RKO (cell line): Measurements from ENCODE around the gene SRRM1.
"Not testable (repeated sequence)": the region's sequence is repeated elsewhere in the genome, so short reads cannot be mapped to it uniquely, and the experiment has no call there.

Experiments used
- DNase-seq: peaks from one replicate; pipeline ENCODE4 v3.0.0-alpha.2; 2016; ENCODE audit warnings: low spot score

SRRM1 gene

GRCh38 chr1:24694380-24694843, 51.3 kb downstream of the SRRM1 start:
- no peak for DNase-seq

DNA sequence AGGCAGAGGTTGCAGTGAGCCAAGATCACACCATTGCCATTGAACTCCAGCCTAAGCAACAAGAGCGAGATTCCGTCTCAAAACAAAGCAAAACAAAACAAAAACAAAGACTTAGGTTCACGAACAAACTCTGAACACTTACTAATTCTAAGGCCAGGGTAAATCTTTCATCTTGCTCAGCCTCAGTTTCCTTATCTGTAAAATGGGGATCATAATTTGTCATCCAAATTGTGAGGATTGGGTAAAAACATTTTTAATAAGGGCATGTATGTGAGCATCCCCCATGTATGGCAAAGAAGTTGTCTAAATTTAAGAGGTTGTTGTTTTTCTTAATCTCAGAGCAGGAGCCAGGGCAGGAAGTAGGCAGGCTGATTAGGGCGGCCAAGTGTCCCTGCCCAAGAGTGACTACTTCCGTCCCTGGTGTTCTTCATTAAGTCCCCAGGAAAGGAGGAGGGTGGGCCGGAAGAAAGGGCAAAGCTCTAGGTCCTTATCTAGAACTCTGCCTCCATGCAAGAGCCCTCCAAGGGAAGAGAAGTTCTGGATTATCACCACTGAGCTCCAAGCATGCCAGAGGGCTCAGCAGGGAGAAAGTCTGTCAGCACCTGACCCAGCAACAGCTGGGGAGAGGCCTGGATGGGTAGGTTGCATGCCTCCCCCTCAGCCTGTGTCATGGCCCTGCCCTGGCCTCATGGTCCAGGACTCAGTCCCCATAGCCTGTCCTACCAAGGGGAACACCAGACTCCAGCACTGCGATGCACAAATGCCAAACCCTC, 52.3 kb downstream of the SRRM1 start:
- DNase-seq, result no peak

DNA sequence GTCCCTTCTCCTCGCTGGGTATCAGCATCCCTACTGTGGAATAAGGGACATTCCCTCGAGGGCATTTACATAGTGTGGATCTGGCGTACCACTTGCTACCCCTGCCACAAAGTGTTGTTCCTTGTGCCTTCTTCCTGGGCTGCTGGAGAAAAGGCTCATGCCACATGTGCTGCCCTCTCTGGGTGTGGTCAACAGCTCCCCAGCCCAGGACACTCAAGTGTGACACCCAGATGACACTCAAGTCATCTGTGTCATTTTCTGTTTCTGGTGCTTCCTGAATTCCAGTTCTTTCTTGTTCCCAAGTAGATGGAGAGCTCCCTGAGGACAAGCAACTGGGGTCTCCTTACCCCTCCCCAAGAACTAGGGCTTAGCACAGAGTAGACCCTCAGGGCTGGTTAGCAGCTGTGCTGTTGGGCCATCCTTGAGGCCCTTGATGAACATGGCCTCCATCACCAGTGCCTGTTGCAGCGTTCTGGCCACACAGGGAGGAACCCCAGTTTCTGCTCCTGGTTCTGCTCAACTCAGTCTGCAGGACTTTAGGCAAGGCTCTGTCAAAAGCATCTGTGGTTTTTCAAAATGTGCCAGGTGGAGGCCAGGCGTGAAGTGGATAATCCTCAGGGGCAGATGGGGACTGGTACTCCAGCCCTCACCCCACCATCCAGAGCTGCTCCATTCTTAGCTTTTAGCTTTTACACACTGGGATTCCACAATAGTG, 53.1 kb downstream of the SRRM1 start:
- DNase-seq, result no peak

DNA sequence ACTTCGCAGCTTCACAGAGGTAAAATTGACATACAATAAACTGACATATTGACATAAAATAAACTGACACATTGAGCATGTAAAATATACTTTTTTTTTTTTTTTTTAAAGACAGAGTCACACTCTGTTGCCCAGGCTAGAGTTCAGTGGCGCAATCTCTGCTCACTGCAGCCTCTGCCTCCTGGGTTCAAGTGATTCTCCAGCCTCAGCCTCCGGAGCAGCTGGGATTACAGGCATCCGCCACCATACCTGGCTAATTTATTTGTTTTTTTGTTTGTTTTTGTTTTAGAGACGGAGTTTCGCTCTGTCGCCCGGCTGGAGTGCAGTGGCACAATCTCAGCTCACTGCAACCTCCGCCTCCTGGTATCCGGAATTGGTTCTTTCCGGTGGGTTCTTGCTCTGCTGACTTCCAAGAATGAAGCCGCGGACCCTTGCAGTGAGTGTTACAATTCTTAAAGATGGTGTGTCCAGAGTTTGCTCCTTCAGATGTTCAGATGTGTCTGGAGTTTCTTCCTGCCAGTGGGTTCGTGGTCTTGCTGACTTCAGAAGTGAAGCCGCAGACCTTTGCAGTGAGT, 53.7 kb downstream of the SRRM1 start:
- no peak for DNase-seq

GRCh38 chr1:24697453-24698001, 54.4 kb downstream of the SRRM1 start:
- not testable (repeated sequence) for DNase-seq

- DNase-seq, result not testable (repeated sequence)
These were observed 55.2 kb downstream of the SRRM1 start for GRCh38 chr1:24698326-24698725.

DNA sequence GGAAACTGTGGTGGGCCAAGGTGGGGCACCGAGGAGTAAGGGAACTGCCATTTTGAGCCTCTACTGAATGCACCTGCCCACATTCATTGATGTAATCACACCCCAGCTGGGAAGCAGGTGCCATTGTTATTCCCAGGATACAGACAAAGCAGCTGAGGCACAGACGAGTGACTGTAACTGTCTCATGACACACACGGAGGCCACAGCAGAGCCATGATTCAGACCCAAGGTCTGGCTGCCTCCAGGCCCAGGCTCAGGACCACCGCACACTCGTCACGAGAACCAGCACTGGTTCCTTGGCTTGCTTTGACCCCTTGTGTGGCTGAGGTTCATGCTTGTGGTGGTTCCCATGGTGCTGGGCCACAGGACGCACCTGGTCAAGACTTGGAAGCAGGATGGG, 56.5 kb downstream of the SRRM1 start:
- DNase-seq, result no peak

GRCh38 chr1:24702511-24703293, 59.6 kb downstream of the SRRM1 start:
- DNase-seq, result no peak

- peak; percentile 52 for DNase-seq
These were observed 61.5 kb downstream of the SRRM1 start for GRCh38 chr1:24704411-24705259.

DNA sequence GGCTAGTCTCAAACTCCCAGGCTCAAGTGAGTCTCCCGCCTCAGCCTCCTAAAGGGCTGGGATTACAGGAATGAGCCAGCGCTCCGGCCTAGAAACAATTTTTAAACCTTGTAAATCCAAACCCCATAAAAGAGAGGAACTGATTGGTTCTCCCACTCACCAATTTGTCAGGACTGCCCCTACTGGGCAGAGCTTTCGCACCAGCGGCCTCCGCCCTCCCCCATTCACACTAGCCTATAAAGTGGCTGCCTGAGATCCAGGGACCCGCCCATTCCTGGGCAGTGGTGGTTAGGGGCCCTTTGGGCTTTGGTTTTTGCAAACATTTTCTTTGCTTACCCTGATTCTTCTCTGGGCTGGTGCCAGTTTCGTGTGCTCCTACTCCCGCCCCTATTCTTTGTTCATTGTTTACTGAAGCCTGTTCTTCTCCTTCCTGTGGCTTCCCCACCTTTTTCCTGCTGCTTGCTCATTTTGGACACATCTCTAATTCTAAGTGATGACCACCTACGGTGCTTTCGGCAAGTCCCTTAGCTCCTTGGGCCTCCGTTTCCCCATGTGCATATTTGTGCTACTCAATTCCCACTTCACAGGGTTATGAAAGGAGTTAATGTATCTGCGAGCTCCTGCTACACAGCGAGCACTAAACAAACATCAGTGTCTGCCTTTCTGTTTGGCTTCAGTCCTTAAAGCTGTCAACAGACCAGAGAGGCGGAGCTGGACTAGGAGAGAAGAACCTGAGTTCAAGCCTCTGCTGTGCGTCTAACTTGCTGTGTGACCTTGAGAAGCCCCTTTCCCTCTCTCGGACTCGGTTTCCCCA, 62.4 kb downstream of the SRRM1 start:
- no peak for DNase-seq

DNA sequence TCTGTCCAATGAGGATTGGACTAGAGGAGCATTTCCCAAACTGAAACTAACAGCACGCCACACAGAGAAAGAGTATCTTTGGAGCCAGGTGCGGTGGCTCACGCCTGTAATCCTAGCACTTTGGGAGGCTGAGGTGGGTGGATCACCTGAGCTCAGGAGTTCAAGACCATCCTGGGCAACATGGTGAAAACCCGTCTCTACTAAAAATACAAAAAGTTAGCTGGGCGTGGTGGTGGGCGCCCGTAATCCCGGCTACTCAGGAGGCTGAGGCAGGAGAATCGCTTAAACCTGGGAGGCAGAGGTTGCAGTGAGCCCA, 62.9 kb downstream of the SRRM1 start:
- not testable (repeated sequence) for DNase-seq

GRCh38 chr1:24707687-24708086, 64.6 kb downstream of the SRRM1 start:
- DNase-seq, result peak; percentile 45

DNA sequence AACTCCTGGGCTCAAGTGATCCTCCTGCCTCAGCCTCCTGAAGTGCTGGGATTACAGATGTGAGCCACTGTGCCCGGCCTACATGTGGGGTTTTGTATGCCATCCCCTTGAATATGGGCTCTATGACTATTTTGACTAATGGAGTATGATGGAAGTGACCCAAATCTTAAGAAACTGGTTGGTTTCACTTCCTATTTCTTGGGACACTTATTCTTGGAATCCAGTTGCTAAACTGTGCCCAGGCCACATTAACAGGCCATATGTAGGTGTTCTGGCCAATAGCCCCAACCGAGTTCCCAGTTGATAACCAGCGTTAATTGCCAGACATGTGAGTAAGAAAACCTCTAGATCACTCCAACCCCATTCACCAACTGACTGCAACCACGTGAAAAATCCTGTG, 65.8 kb downstream of the SRRM1 start:
- DNase-seq, result no peak

GRCh38 chr1:24709791-24710441, 66.8 kb downstream of the SRRM1 start:
- no peak for DNase-seq

- no peak for DNase-seq
These were observed 68.2 kb downstream of the SRRM1 start for GRCh38 chr1:24711329-24711728.

DNA sequence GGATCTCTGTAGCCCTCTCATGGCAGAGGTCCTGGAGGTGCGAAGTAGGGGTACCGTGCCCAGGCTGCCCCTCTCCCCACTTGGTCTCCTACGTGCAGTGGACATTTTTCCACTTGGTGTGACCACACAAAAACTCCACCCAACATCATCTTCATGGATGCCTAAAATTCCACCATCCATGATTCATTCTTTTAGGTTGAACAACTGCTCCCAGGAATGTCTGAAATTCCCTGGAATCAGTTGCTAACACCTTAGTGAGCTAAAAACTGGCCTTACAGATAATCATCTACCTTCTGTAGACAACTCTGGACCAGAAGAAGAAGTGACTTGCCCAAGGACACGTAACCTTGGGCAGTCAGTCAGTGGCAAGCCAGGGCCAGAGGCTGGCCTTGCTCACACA, 70.1 kb downstream of the SRRM1 start:
- no peak for DNase-seq

DNA sequence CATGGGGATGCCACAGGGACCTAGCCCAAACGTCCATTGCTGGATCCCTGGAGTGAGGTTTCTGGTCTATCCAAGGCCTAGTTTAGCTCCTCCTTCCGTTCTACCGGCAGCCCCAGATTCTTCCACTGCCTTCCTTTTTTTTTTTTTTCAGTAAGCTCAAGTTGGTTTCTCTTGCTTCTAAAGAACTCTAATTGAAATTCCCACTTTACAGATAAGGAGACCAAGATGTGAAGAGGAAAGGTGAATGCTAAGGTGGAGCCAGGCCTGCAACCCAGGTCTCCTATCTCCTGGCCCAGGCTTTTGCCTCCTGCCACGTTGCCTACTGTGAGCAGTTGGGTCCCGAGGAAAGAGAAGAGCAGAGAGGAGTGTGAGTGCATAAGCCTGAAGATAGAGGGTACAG, 70.6 kb downstream of the SRRM1 start:
- DNase-seq, result no peak

- peak; percentile 56 for DNase-seq
These were observed 71.9 kb downstream of the SRRM1 start for GRCh38 chr1:24714859-24715520.

GRCh38 chr1:24715658-24716057, 72.6 kb downstream of the SRRM1 start:
- no peak for DNase-seq
